HepG2 (cell line): Measurements from ENCODE around the gene ARHGEF26. TPM values are rescaled to one million over a fixed set of nuclear protein-coding genes. Genes with fewer than 3 reads are reported as not detected.

Experiments
- ATAC-seq: fragments of 200-7000 bp; cut with Tn5 transposase; 3 replicates; pipeline ENCODE4 v1.9.1; 2020; ENCODE audit warnings: mild to moderate bottlenecking, moderate library complexity
- BruUV-seq: library from RNA; stranded (reverse); fragments of 400-500 nt; replicated peaks from 2 replicates; lab custom pipeline; 2021; lab: Mats Ljungman, UMichigan
- CTCF ChIA-PET: fragments of 300-600 bp; formaldehyde crosslinking; extraction: SDS; loops from one replicate; lab custom pipeline; 2021; ENCODE audit warnings: low total read pairs, inconsistent platforms, low intra/inter-chr PET ratio; lab: Yijun Ruan, JAX
- POLR2A ChIA-PET: fragments of 350-600 bp; sonication (Branson Sonifier 250); formaldehyde crosslinking; loops from one replicate; lab custom pipeline; 2020; ENCODE audit warnings: antibody characterized with exemption, inconsistent platforms; lab: Yijun Ruan, JAX
- DNase-seq: peaks from one replicate; pipeline ENCODE4 v3.0.0-alpha.2; 2015; ENCODE audit warnings: low spot score
- FAIRE-seq: peaks from 3 replicates; lab custom pipeline; 2011; peaks lifted over from hg19 to GRCh38; lab: Jason Lieb, UNC
- H2AFZ ChIP-seq: one replicate; pipeline ENCODE4 v1.6.1; 2011; ENCODE audit warnings: low read length, inconsistent platforms
- H3K27ac ChIP-seq: fragments of 300-600 bp; 3 replicates; pipeline ENCODE4 v1.8.0; 2011; ENCODE audit warnings: mixed run types, mild to moderate bottlenecking, mixed read lengths, low read length, inconsistent platforms; ENCODE audit not compliant: insufficient read depth; ENCODE audit errors: extremely low read length
- H3K27me3 ChIP-seq, 2 experiments: fragments of 200-600 bp in 1 of 2; 2 replicates in 1 of 2; 3 replicates in 1 of 2; pipeline versions ENCODE4 v1.6.0 to v1.8.0; 2011; ENCODE audit warnings: low read length in 2 of 2, mild to moderate bottlenecking in 2 of 2, moderate library complexity in 2 of 2, inconsistent platforms in 1 of 2; ENCODE audit not compliant: insufficient read depth in 2 of 2, control insufficient read depth in 1 of 2
- H3K36me3 ChIP-seq, 2 experiments: fragments of 200-600 bp in 1 of 2; replicated peaks in 1 of 2; 2 replicates in 1 of 2; 3 replicates in 1 of 2; pipeline versions ENCODE4 v1.5.1 to v1.8.0; 2011; ENCODE audit warnings: low read length in 2 of 2, inconsistent platforms in 1 of 2; ENCODE audit not compliant: insufficient read depth in 2 of 2, control insufficient read depth in 1 of 2
- H3K4me1 ChIP-seq: 2 replicates; pipeline ENCODE4 v1.5.1; 2012; ENCODE audit warnings: low read length, inconsistent platforms; ENCODE audit not compliant: insufficient read depth
- H3K4me2 ChIP-seq: 2 replicates; pipeline ENCODE4 v1.6.0; 2011; ENCODE audit warnings: low read depth, low read length, inconsistent platforms
- H3K4me3 ChIP-seq, 3 experiments: fragments of 200-600 bp in 1 of 3; sonication (generic), shearing (Covaris generic) in 1 of 3; replicated peaks in 1 of 3; 2 replicates each; pipeline ENCODE4 v1.5.1; 2011 to 2016; ENCODE audit warnings: low read length in 3 of 3, inconsistent platforms in 2 of 3, low read depth in 2 of 3, mild to moderate bottlenecking in 2 of 3, control low read depth in 1 of 3, mixed read lengths in 1 of 3; ENCODE audit not compliant: insufficient read depth in 1 of 3
- H3K79me2 ChIP-seq: one replicate; pipeline ENCODE4 v1.6.1; 2011; ENCODE audit warnings: low read length, inconsistent platforms; ENCODE audit not compliant: insufficient read depth
- H3K9ac ChIP-seq: 2 replicates; pipeline ENCODE4 v1.6.0; 2011; ENCODE audit warnings: mild to moderate bottlenecking, low read depth, low read length, inconsistent platforms; ENCODE audit not compliant: insufficient read depth
- H3K9me3 ChIP-seq: 2 replicates; pipeline ENCODE4 v1.5.1; 2012; ENCODE audit warnings: mild to moderate bottlenecking, low read length
- H4K20me1 ChIP-seq: 2 replicates; pipeline ENCODE4 v1.6.0; 2011; ENCODE audit warnings: inconsistent platforms, mild to moderate bottlenecking, low read length, moderate library complexity; ENCODE audit not compliant: insufficient read depth
- GFI1 ChIP-seq: sonication (generic); formaldehyde crosslinking; IDR thresholded peaks from 2 replicates; pipeline ENCODE4 v1.5.0; 2020; ENCODE audit warnings: missing genetic modification reagents, mild to moderate bottlenecking, borderline replicate concordance
- KLF13 ChIP-seq: sonication (generic); formaldehyde crosslinking; IDR thresholded peaks from 2 replicates; pipeline ENCODE4 v1.4.0; 2020; ENCODE audit warnings: mild to moderate bottlenecking, missing genetic modification reagents
- MYC ChIP-seq: sonication (generic); formaldehyde crosslinking; IDR thresholded peaks from 2 replicates; pipeline ENCODE4 v1.9.0; 2021; ENCODE audit warnings: missing genetic modification reagents, borderline replicate concordance
- NFATC3 ChIP-seq: sonication (generic); formaldehyde crosslinking; IDR thresholded peaks from 2 replicates; pipeline ENCODE4 v1.5.1; 2020; ENCODE audit warnings: mild to moderate bottlenecking, missing genetic modification reagents
- NFE2L1 ChIP-seq: sonication (generic); formaldehyde crosslinking; IDR thresholded peaks from 2 replicates; pipeline ENCODE4 v1.4.0; 2020; ENCODE audit warnings: missing genetic modification reagents, mild to moderate bottlenecking, borderline replicate concordance
- RFX1 ChIP-seq: fragments of 450-650 bp; IDR thresholded peaks from 2 replicates; pipeline ENCODE4 v1.6.1; 2017
- SOX13 ChIP-seq, 3 experiments: fragments of 450-650 bp in 1 of 3; sonication (generic) in 1 of 3; formaldehyde crosslinking in 1 of 3; IDR thresholded peaks in 2 of 3; conservative IDR thresholded peaks in 1 of 3; 2 replicates each; pipeline versions ENCODE4 v1.5.0 to v1.6.1; 2016 to 2020; ENCODE audit warnings: antibody characterized with exemption in 1 of 3, mild to moderate bottlenecking in 1 of 3, missing compliant biosample characterization in 1 of 3, missing genetic modification reagents in 1 of 3, moderate library complexity in 1 of 3
- ZNF333 ChIP-seq: sonication (generic); formaldehyde crosslinking; IDR thresholded peaks from 2 replicates; pipeline ENCODE4 v1.4.0; 2020; ENCODE audit warnings: mild to moderate bottlenecking, missing genetic modification reagents, borderline replicate concordance
- ZNF543 ChIP-seq: sonication (generic); formaldehyde crosslinking; IDR thresholded peaks from 2 replicates; pipeline ENCODE4 v1.4.0; 2020; ENCODE audit warnings: mild to moderate bottlenecking, missing genetic modification reagents
- ZNF549 ChIP-seq: sonication (generic); formaldehyde crosslinking; IDR thresholded peaks from 2 replicates; pipeline ENCODE4 v1.5.0; 2020; ENCODE audit warnings: missing genetic modification reagents
- ZNF841 ChIP-seq: sonication (generic); formaldehyde crosslinking; IDR thresholded peaks from 2 replicates; pipeline ENCODE4 v1.8.1; 2023; ENCODE audit warnings: missing genetic modification reagents, borderline replicate concordance
- WGBS: methylation state at CpG from one replicate; pipeline ENCODE4 v1.1.6; 2017; ENCODE audit warnings: low lambda C conversion rate; 5-methylcytosine and 5-hydroxymethylcytosine counted together
- in situ Hi-C: cut with HindIII; loops from 2 replicates; pipeline ENCODE4 v1.10.0; 2017; ENCODE audit warnings: low pct_unique_long_range_greater_than_20kb; ENCODE audit not compliant: extremely low pct_ligation_motif_present
- intact Hi-C: fragments of 100-400 bp; cut with micrococcal nuclease; formaldehyde crosslinking; loops from one replicate; pipeline ENCODE4 v1.10.0; 2022; ENCODE audit not compliant: unreplicated experiment
- polyA plus RNA-seq, 8 experiments: library from polyadenylated mRNA; depleted of rRNA in 3 of 8; stranded (reverse) in 7 of 8; unstranded in 1 of 8; fragments of >200 nt; fragmentation: Illumina TruSeq in 4 of 8; extraction: Trizol in 4 of 8; gene quantifications; 2 replicates each; pipeline versions ENCODE4 v1.2.1 to v1.2.3, GENCODE V29; 2011 to 2016; ENCODE audit warnings: low read depth in 4 of 8, missing spikeins in 1 of 8, mixed read lengths in 1 of 8; ENCODE audit not compliant: insufficient read depth in 1 of 8
- total RNA-seq, 5 experiments: library from RNA; depleted of rRNA; stranded (reverse); fragments of >200 nt; fragmentation: Illumina TruSeq; extraction: Trizol; gene quantifications; 2 replicates each; pipeline ENCODE4 v1.2.3, GENCODE V29; 2016; ENCODE audit warnings: low read depth in 1 of 5
- TF ChIP-seq, protein P1 (sequence below): sonication (generic); formaldehyde crosslinking; IDR thresholded peaks from 2 replicates; pipeline ENCODE4 v1.5.1; 2020; ENCODE audit warnings: mild to moderate bottlenecking, missing genetic modification reagents, moderate library complexity
- TF ChIP-seq, protein P2 (sequence below): sonication (generic); formaldehyde crosslinking; IDR thresholded peaks from 2 replicates; pipeline ENCODE4 v1.8.0; 2023; ENCODE audit warnings: mild to moderate bottlenecking, missing genetic modification reagents
- TF ChIP-seq, protein P3 (sequence below): sonication (generic); formaldehyde crosslinking; IDR thresholded peaks from 2 replicates; pipeline ENCODE4 v1.8.0; 2022; ENCODE audit warnings: low read depth, missing genetic modification reagents

The ARHGEF26 gene
- total and polyA plus RNA-seq, 2 of the 13 experiments (the other 11 are each of a cell fraction or from before 2014, with no cell fraction given) = 0.74 to 6.1 TPM

- POLR2A ChIA-PET = no interaction called here
- FAIRE-seq (no peak), DNase-seq (no peak), ATAC-seq (no peak)
- Histone ChIP-seq H3K27ac (no peak overlapping the region), H3K4me1 (peaks cover 8% of the 10 kb centered on the region), H3K4me2 (no peak overlapping the region), H2AFZ (no peak overlapping the region), H3K4me3 (no peak overlapping the region), H3K9ac (no peak overlapping the region), H3K79me2 (no peaks in the 10 kb centered on the region), H3K9me3 (no peaks in the 10 kb centered on the region), H3K36me3 (no peaks in the 10 kb centered on the region), H4K20me1 (no peaks in the 10 kb centered on the region), H3K27me3 (0 out of 5 replicates have a peak, but pooled peaks cover 0 to 4% of the 10 kb centered on the region in 2 experiments)
- CTCF ChIA-PET = no interaction called here
- 3% methylated on average over 1 of the region's 1 CpG for WGBS
- intact Hi-C loops (no loop called here), in situ Hi-C loops (no loop called here)
- BruUV-seq = no TSS peak
- no peak for TF ChIP-seq SOX13 (IDR thresholded peaks at IDR 0.05)
- TF ChIP-seq SOX13 (CRISPR knock-in tag; conservative IDR thresholded peaks at IDR 0.05 in 1 of 2, IDR thresholded peaks at IDR 0.05 in 1 of 2) = no peak
- TF ChIP-seq, protein P1, sequence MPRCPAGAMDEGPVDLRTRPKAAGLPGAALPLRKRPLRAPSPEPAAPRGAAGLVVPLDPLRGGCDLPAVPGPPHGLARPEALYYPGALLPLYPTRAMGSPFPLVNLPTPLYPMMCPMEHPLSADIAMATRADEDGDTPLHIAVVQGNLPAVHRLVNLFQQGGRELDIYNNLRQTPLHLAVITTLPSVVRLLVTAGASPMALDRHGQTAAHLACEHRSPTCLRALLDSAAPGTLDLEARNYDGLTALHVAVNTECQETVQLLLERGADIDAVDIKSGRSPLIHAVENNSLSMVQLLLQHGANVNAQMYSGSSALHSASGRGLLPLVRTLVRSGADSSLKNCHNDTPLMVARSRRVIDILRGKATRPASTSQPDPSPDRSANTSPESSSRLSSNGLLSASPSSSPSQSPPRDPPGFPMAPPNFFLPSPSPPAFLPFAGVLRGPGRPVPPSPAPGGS (CRISPR knock-in tag) = no peak
- TF ChIP-seq RFX1 = no peak
- TF ChIP-seq GFI1 (CRISPR knock-in tag) = no peak
- no peak for TF ChIP-seq KLF13
- TF ChIP-seq ZNF333 (CRISPR knock-in tag) = no peak
- TF ChIP-seq MYC = no peak
- no peak for TF ChIP-seq ZNF543 (CRISPR knock-in tag)
- no peak for TF ChIP-seq ZNF841 (CRISPR knock-in tag)
- TF ChIP-seq NFE2L1 = no peak
- TF ChIP-seq, protein P2, sequence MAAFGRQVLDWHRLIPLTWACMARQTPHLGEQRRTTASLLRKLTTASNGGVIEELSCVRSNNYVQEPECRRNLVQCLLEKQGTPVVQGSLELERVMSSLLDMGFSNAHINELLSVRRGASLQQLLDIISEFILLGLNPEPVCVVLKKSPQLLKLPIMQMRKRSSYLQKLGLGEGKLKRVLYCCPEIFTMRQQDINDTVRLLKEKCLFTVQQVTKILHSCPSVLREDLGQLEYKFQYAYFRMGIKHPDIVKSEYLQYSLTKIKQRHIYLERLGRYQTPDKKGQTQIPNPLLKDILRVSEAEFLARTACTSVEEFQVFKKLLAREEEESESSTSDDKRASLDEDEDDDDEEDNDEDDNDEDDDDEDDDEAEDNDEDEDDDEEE (CRISPR knock-in tag) = no peak
- TF ChIP-seq NFATC3 (CRISPR knock-in tag) = no peak
- TF ChIP-seq ZNF549 (CRISPR knock-in tag) = no peak
- TF ChIP-seq, protein P3, sequence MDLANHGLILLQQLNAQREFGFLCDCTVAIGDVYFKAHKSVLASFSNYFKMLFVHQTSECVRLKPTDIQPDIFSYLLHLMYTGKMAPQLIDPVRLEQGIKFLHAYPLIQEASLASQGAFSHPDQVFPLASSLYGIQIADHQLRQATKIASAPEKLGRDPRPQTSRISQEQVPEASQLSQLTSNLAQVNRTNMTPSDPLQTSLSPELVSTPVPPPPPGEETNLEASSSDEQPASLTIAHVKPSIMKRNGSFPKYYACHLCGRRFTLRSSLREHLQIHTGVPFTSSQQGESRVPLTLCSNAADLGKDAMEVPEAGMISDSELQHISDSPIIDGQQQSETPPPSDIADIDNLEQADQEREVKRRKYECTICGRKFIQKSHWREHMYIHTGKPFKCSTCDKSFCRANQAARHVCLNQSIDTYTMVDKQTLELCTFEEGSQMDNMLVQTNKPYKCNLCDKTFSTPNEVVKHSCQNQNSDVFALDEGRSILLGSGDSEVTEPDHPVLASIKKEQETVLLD (CRISPR knock-in tag) = no peak
Measured at GRCh38 chr3:154144825-154145465, 23.8 kb downstream of the ARHGEF26 start.
